BLaER1 treated with 17β-estradiol and CSF1 and Interleukin-3, amounts not matched to agents 10 nM and 100 nM (cell line): Measurements from ENCODE around the gene ZNF747.

Experiments
- H3K27ac ChIP-seq, 11 experiments: shearing (Covaris generic); formaldehyde crosslinking; 2 replicates each; pipeline ENCODE4 v1.8.1; 2022
- H3K27me3 ChIP-seq, 11 experiments: shearing (Covaris generic); formaldehyde crosslinking; 2 replicates each; pipeline ENCODE4 v1.8.1; 2022
- H3K36me3 ChIP-seq, 11 experiments: shearing (Covaris generic); formaldehyde crosslinking; 2 replicates each; pipeline ENCODE4 v1.8.1; 2022
- H3K4me1 ChIP-seq, 10 experiments: shearing (Covaris generic); formaldehyde crosslinking; 2 replicates each; pipeline ENCODE4 v1.8.1; 2022
- H3K4me2 ChIP-seq, 11 experiments: shearing (Covaris generic); formaldehyde crosslinking; 2 replicates each; pipeline ENCODE4 v1.8.1; 2022
- H3K4me3 ChIP-seq, 10 experiments: shearing (Covaris generic); formaldehyde crosslinking; 2 replicates each; pipeline ENCODE4 v1.8.1; 2022
- H3K9ac ChIP-seq, 11 experiments: shearing (Covaris generic); formaldehyde crosslinking; 2 replicates each; pipeline ENCODE4 v1.8.1; 2022
- H3K9me3 ChIP-seq, 11 experiments: shearing (Covaris generic); formaldehyde crosslinking; replicated peaks in 1 of 11; 2 replicates each; pipeline ENCODE4 v1.8.1; 2022
- H4K20me1 ChIP-seq, 11 experiments: shearing (Covaris generic); formaldehyde crosslinking; 2 replicates each; pipeline ENCODE4 v1.8.1; 2022
- Cebpa-rat ChIP-seq, 11 experiments: shearing (Covaris generic); IDR thresholded peaks; 2 replicates each; pipeline ENCODE4 v1.8.1; 2022

Gene ZNF747

GRCh38 chr16:30562021-30562420 is 27.4 kb upstream of the ZNF747 start:
- Histone ChIP-seq H3K27ac (peak overlapping the region; percentile 66 to 83 (median 73)), H3K36me3 (no peaks in the 10 kb centered on the region), H4K20me1 (no peaks in the 10 kb centered on the region), H3K4me3 (peak overlapping the region in 9 of 10 experiments; percentile 49 to 70 (median 58); a peak in 14 of 20 replicates), H3K4me1 (peaks cover 29 to 56% (median 44%) of the 10 kb centered on the region in 10 experiments), H3K9ac (peak overlapping the region; percentile 53 to 81 (median 76); a peak in 20 of 22 replicates), H3K9me3 (no peaks in the 10 kb centered on the region), H3K4me2 (peak overlapping the region; percentile 74 to 98 (median 90)), H3K27me3 (peaks cover 8 to 40% (median 31%) of the 10 kb centered on the region in 11 experiments; a peak in 21 of 22 replicates)
- TF ChIP-seq Cebpa-rat (IDR thresholded peaks at IDR 0.05) = no peak

GRCh38 chr16:30561089-30561816 is 26.6 kb upstream of the ZNF747 start:
- Histone ChIP-seq H3K4me3 (peak overlapping the region; percentile 49 to 70 (median 56)), H3K4me2 (peak overlapping the region; percentile 74 to 98 (median 90)), H3K9ac (peak overlapping the region; percentile 53 to 81 (median 76)), H3K9me3 (no peaks in the 10 kb centered on the region), H3K36me3 (peaks cover 0 to 3% (median 2%) of the 10 kb centered on the region in 11 experiments; a peak in 9 of 22 replicates), H3K4me1 (peaks cover 36 to 56% (median 48%) of the 10 kb centered on the region in 10 experiments), H3K27me3 (peaks cover 8 to 40% (median 31%) of the 10 kb centered on the region in 11 experiments; a peak in 21 of 22 replicates), H4K20me1 (no peaks in the 10 kb centered on the region), H3K27ac (peak overlapping the region; percentile 66 to 83 (median 73))
- no peak for TF ChIP-seq Cebpa-rat (IDR thresholded peaks at IDR 0.05)

- Histone ChIP-seq H3K4me3 (no peak overlapping the region), H3K9ac (peak overlapping the region in 1 of 11 experiments; percentile 2; a peak in 2 of 22 replicates), H3K36me3 (peaks cover 15 to 19% (median 17%) of the 10 kb centered on the region in 11 experiments)
These were observed 25.0 kb upstream of the ZNF747 start for GRCh38 chr16:30559690-30560089.

GRCh38 chr16:30558789-30559377 is 24.2 kb upstream of the ZNF747 start:
- H3K27ac ChIP-seq = peak overlapping the region; percentile 45 to 96 (median 94); a peak in 21 of 22 replicates
- peaks cover 0 to 16% (median 0%) of the 10 kb centered on the region in 11 experiments; a peak in 7 of 22 replicates for H4K20me1 ChIP-seq
- peak overlapping the region in 8 of 10 experiments; percentile 21 to 96 (median 83); a peak in 10 of 20 replicates for H3K4me3 ChIP-seq
- H3K4me1 ChIP-seq = peaks cover 41 to 73% (median 59%) of the 10 kb centered on the region in 10 experiments
- peaks cover 8 to 40% (median 31%) of the 10 kb centered on the region in 11 experiments; a peak in 21 of 22 replicates for H3K27me3 ChIP-seq
- H3K36me3 ChIP-seq = peaks cover 21 to 27% (median 25%) of the 10 kb centered on the region in 11 experiments
- peak overlapping the region; percentile 49 to 98 (median 93); a peak in 20 of 22 replicates for H3K9ac ChIP-seq
- no peaks in the 10 kb centered on the region for H3K9me3 ChIP-seq
- no peak for TF ChIP-seq Cebpa-rat (IDR thresholded peaks at IDR 0.05)
- H3K4me2 ChIP-seq = peak overlapping the region; percentile 51 to 98 (median 66)

More at GRCh38 chr16:30559690-30560089, 25.0 kb upstream of the ZNF747 start:
- Histone ChIP-seq H4K20me1 (peaks cover 0 to 10% (median 0%) of the 10 kb centered on the region in 11 experiments; a peak in 6 of 22 replicates), H3K9me3 (no peaks in the 10 kb centered on the region), H3K4me2 (peak overlapping the region in 9 of 11 experiments; percentile 51 to 98 (median 80); a peak in 15 of 22 replicates), H3K27me3 (peaks cover 8 to 40% (median 31%) of the 10 kb centered on the region in 11 experiments; a peak in 21 of 22 replicates), H3K27ac (peak overlapping the region in 9 of 11 experiments; percentile 1 to 96 (median 93); a peak in 14 of 22 replicates), H3K4me1 (peaks cover 38 to 65% (median 55%) of the 10 kb centered on the region in 10 experiments)
- TF ChIP-seq Cebpa-rat (IDR thresholded peaks at IDR 0.05) = no peak

GRCh38 chr16:30557957-30558788 is 23.5 kb upstream of the ZNF747 start, which contains the start of gene ZNF764:
Gene ZNF764, minus strand, starts transcription at chr16:30558374. Its CDS starts 192 bp downstream, at chr16:30558182.
- Histone ChIP-seq H3K4me1 (peaks cover 48 to 80% (median 66%) of the 10 kb centered on the region in 10 experiments), H4K20me1 (peaks cover 0 to 20% (median 0%) of the 10 kb centered on the region in 11 experiments; a peak in 7 of 22 replicates), H3K36me3 (peaks cover 22 to 34% (median 29%) of the 10 kb centered on the region in 11 experiments), H3K27me3 (peaks cover 8 to 40% (median 31%) of the 10 kb centered on the region in 11 experiments; a peak in 21 of 22 replicates), H3K27ac (peak within 1 kb of the TSS; percentile 88 to 96 (median 94)), H3K4me3 (peak within 1 kb of the TSS; percentile 73 to 96 (median 90)), H3K9ac (peak within 1 kb of the TSS; percentile 88 to 98 (median 96)), H3K9me3 (no peaks in the 10 kb centered on the region), H3K4me2 (peak within 1 kb of the TSS; percentile 84 to 98 (median 96))
- TF ChIP-seq Cebpa-rat (IDR thresholded peaks at IDR 0.05) = no peak

- no peaks in the 10 kb centered on the region for H3K9me3 ChIP-seq
- H3K4me2 ChIP-seq = peak overlapping the region; percentile 84 to 98 (median 96)
- peak overlapping the region; percentile 88 to 98 (median 96) for H3K9ac ChIP-seq
- H4K20me1 ChIP-seq = peaks cover 0 to 25% (median 0%) of the 10 kb centered on the region in 11 experiments; a peak in 8 of 22 replicates
- peaks cover 53 to 85% (median 72%) of the 10 kb centered on the region in 10 experiments for H3K4me1 ChIP-seq
- peak overlapping the region; percentile 73 to 96 (median 90) for H3K4me3 ChIP-seq
- H3K27me3 ChIP-seq = peaks cover 8 to 36% (median 31%) of the 10 kb centered on the region in 11 experiments; a peak in 21 of 22 replicates
- peak overlapping the region; percentile 88 to 96 (median 94) for H3K27ac ChIP-seq
- TF ChIP-seq Cebpa-rat (IDR thresholded peaks at IDR 0.05) = no peak
- H3K36me3 ChIP-seq = peaks cover 26 to 39% (median 35%) of the 10 kb centered on the region in 11 experiments
These were observed 23.0 kb upstream of the ZNF747 start for GRCh38 chr16:30557707-30557956.

- no peak for TF ChIP-seq Cebpa-rat (IDR thresholded peaks at IDR 0.05)
- Histone ChIP-seq H3K27me3 (peaks cover 4 to 21% (median 17%) of the 10 kb centered on the region in 11 experiments; a peak in 20 of 22 replicates), H3K4me1 (peaks cover 44 to 88% (median 61%) of the 10 kb centered on the region in 10 experiments), H4K20me1 (peaks cover 0 to 26% (median 0%) of the 10 kb centered on the region in 11 experiments; a peak in 8 of 22 replicates), H3K36me3 (peaks cover 26 to 47% (median 39%) of the 10 kb centered on the region in 11 experiments), H3K9me3 (no peaks in the 10 kb centered on the region), H3K4me3 (no peak overlapping the region), H3K9ac (peak overlapping the region in 4 of 11 experiments; percentile 7 to 37 (median 24); a peak in 2 of 22 replicates), H3K4me2 (peak overlapping the region; percentile 84 to 98 (median 96); a peak in 18 of 22 replicates), H3K27ac (0 out of 22 replicates have a peak overlapping the region, but pooled peaks of 2 of the 11 experiments have one; percentile 94 to 95)
These were observed 21.4 kb upstream of the ZNF747 start for GRCh38 chr16:30556125-30556473.
